DMS153 (cell line): Measurements from ENCODE around the gene POMT1.

Source experiments
- DNase-seq: peaks from one replicate; lab custom pipeline; 2025; lab: John Stamatoyannopoulos, UW

Gene POMT1

GRCh38 chr9:131554843-131555351 lies 52.2 kb downstream of the POMT1 start:
- DNase-seq, result no peak

DNA sequence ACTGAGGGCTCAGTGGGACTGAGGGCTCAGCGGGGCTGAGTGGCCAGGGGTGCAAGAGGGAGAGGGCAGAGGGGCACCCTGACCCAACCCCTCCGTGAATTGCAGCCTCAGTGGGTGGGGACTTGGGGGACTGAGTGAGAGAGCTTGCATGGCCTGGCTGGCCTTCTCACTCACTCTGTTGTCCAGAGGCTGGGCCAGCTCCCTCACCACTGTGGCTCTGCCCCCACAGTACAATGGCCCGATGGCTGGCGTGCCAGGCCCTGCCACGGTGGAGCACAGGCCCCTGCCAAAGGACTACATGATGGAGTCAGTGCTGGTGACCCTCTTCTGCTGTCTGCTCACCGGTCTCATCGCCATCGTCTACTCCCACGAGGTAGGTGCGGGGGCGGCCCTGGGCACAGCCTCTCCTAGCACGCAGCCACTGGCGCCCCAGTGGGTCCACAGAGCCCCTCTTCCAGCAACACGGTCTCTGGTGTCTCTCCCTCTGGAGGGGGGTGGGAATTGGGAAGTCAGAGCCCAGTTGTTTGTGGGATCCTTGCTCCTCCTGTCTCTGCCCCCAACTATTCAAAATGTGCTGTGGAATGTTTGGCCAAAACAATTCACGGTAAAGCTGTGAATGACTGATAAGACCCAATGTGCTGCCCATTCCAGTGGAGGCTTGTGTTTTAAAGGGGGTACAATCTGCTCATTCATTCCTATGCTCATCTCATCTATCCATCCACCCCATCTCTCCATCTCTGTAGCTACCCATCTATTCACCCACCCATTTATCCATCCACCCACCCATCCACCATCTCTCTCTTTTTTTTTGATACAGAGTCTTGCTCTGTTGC lies 53.3 kb downstream of the POMT1 start:
- no peak for DNase-seq

- no peak for DNase-seq
These were observed 55.3 kb downstream of the POMT1 start for GRCh38 chr9:131557855-131558548.

DNA sequence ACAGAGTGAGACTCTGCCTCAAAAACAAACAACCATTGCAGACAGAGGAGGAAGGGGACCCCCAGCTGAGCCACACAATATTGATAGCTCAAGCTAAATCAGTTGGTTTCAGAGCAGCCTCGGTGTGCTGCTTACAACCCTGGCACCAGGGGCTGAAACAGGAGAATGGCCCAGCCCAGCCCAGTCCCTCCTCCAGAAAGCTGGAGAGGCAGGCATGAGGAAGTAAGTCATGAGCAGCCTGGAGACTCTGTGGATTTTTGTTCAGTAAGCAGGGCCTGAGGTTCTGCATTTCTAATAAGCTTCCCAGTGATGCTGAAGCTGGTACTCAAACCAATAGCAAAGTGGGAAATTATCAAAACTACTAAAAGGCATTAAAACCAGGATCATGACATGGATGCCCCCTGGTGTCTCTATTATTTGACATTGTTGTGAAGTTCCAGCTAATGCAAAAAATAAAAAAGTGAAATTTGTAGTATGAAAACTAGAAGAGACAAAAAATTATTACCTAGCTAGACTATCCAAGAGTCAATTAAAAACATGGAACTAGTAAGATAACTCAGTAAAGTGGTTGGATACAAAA lies 56.8 kb downstream of the POMT1 start:
- no peak for DNase-seq

DNA sequence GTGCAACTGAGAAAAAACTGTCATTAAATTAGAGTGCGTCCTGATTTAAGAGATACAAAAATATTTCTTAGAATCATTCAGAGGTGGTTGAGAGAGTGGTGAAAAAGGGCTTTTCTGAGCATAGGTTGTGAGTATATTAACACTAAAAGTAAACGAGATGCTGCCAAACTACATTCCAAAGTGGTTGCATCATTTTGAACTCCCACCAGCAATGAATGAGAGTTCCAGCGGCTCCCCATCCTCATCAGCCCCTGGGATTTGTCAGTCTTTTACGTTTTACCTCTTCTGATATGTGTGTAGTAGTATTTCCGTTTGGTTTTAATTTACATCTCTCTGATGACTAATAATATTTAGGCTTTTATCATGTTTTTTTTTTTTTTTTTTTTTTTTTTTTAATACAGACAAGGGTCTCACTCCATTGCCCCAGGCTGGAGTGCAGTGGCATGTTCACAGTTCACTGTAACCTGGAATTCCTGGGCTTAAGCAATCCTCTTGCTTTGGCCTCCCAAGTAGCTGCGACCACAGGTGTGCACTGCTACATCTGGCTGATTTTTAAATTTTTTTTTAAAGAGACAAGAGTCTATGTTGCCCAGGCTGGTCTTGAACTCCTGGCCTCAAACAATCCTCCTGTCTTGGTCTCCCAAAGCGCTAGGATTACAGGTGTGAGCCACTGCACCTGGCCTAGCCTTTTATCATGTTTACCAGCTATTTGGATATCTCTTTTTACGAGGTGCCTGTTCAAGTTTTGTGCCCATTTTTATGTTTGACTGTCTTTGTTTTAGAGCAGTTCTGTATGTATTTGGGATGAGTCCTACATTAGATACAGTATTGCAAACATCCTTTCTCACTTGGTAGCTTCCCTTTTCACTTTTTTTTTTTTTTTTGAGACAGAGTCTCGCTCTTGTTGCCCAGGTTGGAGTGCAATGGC lies 59.6 kb downstream of the POMT1 start:
- no peak for DNase-seq

DNA sequence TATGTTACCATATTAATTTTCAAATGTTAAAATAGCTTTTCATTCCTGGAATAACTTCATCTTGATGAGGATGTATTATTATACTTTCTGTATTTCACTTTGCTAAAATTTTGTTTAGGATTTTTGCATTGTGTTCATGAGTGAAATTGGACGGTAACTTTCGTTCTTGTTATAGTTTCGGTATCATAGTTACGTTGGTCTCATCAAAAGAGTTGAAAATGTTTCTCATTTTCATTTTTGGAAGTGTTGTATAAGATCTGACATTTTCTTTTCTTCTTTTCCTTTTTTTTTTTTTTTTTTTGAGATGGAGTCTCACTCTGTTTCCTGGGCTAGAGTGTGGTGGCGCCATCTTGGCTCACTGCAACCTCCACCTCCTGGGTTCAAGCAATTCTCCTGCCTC lies 62.7 kb downstream of the POMT1 start:
- DNase-seq, result no peak

DNA sequence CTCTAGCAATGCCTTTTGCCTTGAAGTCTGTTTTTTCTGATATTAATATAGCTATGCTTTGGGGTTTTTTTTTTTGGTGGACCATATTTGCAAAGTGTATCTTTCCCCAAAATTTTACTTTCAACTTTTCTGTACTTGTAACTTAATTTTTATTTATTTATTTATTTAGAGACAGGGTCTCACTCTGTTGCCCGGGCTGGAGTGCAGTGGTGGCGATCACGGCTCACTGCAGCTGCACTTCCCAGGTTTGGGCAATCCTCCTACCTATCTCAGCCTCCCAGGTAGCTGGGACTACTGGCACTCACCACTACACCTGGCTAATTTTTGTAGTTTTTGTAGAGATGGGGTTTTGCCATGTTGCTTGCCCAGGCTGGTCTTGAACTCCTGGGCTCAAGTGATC lies 63.4 kb downstream of the POMT1 start:
- DNase-seq, result no peak

DNA sequence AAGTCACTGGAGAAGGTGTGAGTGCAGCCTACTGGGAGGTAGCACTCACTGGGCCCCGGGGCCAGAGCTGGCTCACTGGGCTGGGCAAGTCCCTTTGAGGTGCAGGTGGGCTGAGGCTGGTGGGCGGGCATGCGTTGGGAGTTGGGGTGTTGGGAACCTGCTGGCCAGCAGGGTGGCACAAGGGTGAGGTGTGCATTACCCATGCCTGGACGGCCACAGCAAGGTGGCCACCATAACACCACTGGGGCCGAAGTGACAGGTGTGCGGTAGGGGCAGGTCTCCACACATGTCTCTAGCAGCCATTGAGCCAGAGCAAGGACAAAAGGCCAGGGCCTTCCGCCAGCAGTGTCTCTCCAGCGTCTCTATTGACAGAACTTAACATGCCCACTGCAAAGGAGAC lies 65.2 kb downstream of the POMT1 start:
- DNase-seq, result no peak
